H1 (cell line): ENCODE results near the gene TEX35. TPM values are rescaled to one million over a fixed set of nuclear protein-coding genes. Genes with fewer than 3 reads are reported as not detected.

Experiments used
- CTCF ChIA-PET: fragments of 300-600 bp; sonication (Branson Sonifier 250); formaldehyde crosslinking; loops from one replicate; lab custom pipeline; 2021; ENCODE audit not compliant: partially characterized antibody; lab: Charles Lee
- POLR2A ChIA-PET: fragments of 300-600 bp; sonication (Branson Sonifier 250); formaldehyde crosslinking; loops from one replicate; lab custom pipeline; 2021; ENCODE audit warnings: inconsistent platforms; ENCODE audit not compliant: partially characterized antibody; lab: Charles Lee
- DNase-seq, 2 experiments: peaks; one replicate each; pipeline versions ENCODE4 v3.0.0 to v3.0.0-alpha.2; 2010 to 2022; ENCODE audit warnings: low spot score in 2 of 2, low read depth in 1 of 2, mixed read lengths in 1 of 2
- FAIRE-seq: peaks from 2 replicates; lab custom pipeline; 2011; peaks lifted over from hg19 to GRCh38; lab: Jason Lieb, UNC
- H2AFZ ChIP-seq: 2 replicates; pipeline ENCODE4 v1.8.1; 2012; ENCODE audit warnings: low read length, inconsistent platforms
- H2AK5ac ChIP-seq: 2 replicates; pipeline ENCODE4 v1.6.1; 2013; ENCODE audit warnings: low read depth, low read length
- H2BK120ac ChIP-seq: replicated peaks from 2 replicates; pipeline ENCODE3; 2013; ENCODE audit warnings: low read depth, low read length, inconsistent platforms
- H2BK12ac ChIP-seq: 2 replicates; pipeline ENCODE4 v1.6.1; 2013; ENCODE audit warnings: low read depth, low read length
- H2BK15ac ChIP-seq: 2 replicates; pipeline ENCODE4 v1.6.1; 2013; ENCODE audit warnings: low read length
- H2BK20ac ChIP-seq: 2 replicates; pipeline ENCODE4 v1.6.1; 2013; ENCODE audit warnings: low read length
- H2BK5ac ChIP-seq: 2 replicates; pipeline ENCODE4 v1.6.1; 2013; ENCODE audit warnings: low read depth, low read length
- H3K14ac ChIP-seq: 2 replicates; pipeline ENCODE4 v1.6.1; 2013; ENCODE audit warnings: inconsistent platforms; ENCODE audit not compliant: insufficient read length
- H3K18ac ChIP-seq: 2 replicates; pipeline ENCODE4 v1.6.1; 2013; ENCODE audit warnings: low read length; ENCODE audit errors: extremely low read depth
- H3K23ac ChIP-seq: 2 replicates; pipeline ENCODE4 v1.6.1; 2013; ENCODE audit warnings: inconsistent platforms; ENCODE audit not compliant: insufficient read length
- H3K23me2 ChIP-seq: 2 replicates; pipeline ENCODE4 v1.6.1; 2013; ENCODE audit warnings: low read depth, low read length
- H3K27ac ChIP-seq: 2 replicates; pipeline ENCODE4 v1.6.1; 2011; ENCODE audit warnings: low read depth, low read length, inconsistent platforms
- H3K27me3 ChIP-seq, 4 experiments: replicated peaks in 1 of 4; 1 replicate in 1 of 4; 2 replicates in 3 of 4; pipeline versions ENCODE4 v1.6.1 to v1.8.1; 2011 to 2013; ENCODE audit warnings: low read length in 3 of 4, mild to moderate bottlenecking in 3 of 4, inconsistent platforms in 2 of 4, mixed read lengths in 2 of 4, moderate library complexity in 1 of 4; ENCODE audit not compliant: control insufficient read depth in 3 of 4, insufficient read depth in 3 of 4; ENCODE audit errors: extremely low read depth in 1 of 4
- H3K36me3 ChIP-seq, 4 experiments: 2 replicates each; pipeline versions ENCODE4 v1.6.1 to v1.8.1; 2011 to 2013; ENCODE audit warnings: mild to moderate bottlenecking in 4 of 4, low read length in 3 of 4, moderate library complexity in 2 of 4, control low read depth in 1 of 4, inconsistent platforms in 1 of 4; ENCODE audit not compliant: insufficient read depth in 4 of 4, control insufficient read depth in 2 of 4
- H3K4ac ChIP-seq: replicated peaks from 2 replicates; pipeline ENCODE3; 2013; ENCODE audit warnings: low read length, low read depth, mixed read lengths, inconsistent platforms; ENCODE audit not compliant: insufficient read length
- H3K4me1 ChIP-seq, 4 experiments: replicated peaks in 1 of 4; 1 replicate in 1 of 4; 2 replicates in 3 of 4; pipeline versions ENCODE4 v1.6.1 to v1.8.1; 2011 to 2013; ENCODE audit warnings: low read length in 3 of 4, inconsistent platforms in 2 of 4, mixed read lengths in 1 of 4; ENCODE audit not compliant: insufficient read depth in 4 of 4, control insufficient read depth in 3 of 4
- H3K4me2 ChIP-seq, 2 experiments: 2 replicates each; pipeline versions ENCODE4 v1.6.1 to v1.8.1; 2011 to 2013; ENCODE audit warnings: low read depth in 2 of 2, low read length in 2 of 2, control low read depth in 1 of 2, inconsistent platforms in 1 of 2, mild to moderate bottlenecking in 1 of 2; ENCODE audit not compliant: insufficient read depth in 1 of 2
- H3K4me3 ChIP-seq, 4 experiments: fragments of 200-600, 300-600 bp in 1 of 4; sonication (generic), shearing (Covaris generic), sonication (Bioruptor Twin) in 1 of 4; 2 replicates each; pipeline versions ENCODE4 v1.5.1 to v1.8.1; 2011 to 2016; ENCODE audit warnings: low read length in 4 of 4, low read depth in 3 of 4, control low read depth in 2 of 4, inconsistent platforms in 2 of 4, mild to moderate bottlenecking in 2 of 4, mixed read lengths in 1 of 4, moderate library complexity in 1 of 4; ENCODE audit not compliant: insufficient read depth in 2 of 4; ENCODE audit errors: extremely low read depth in 1 of 4
- H3K56ac ChIP-seq: replicated peaks from 2 replicates; pipeline ENCODE3; 2013; ENCODE audit warnings: low read depth, mild to moderate bottlenecking, mixed read lengths, low read length, inconsistent platforms; ENCODE audit not compliant: insufficient read length
- H3K79me1 ChIP-seq: 2 replicates; pipeline ENCODE4 v1.6.1; 2013; ENCODE audit warnings: low read depth, low read length, control low read depth
- H3K79me2 ChIP-seq, 2 experiments: 2 replicates each; pipeline versions ENCODE4 v1.6.1 to v1.8.1; 2012 to 2013; ENCODE audit warnings: low read length in 2 of 2, mild to moderate bottlenecking in 2 of 2, inconsistent platforms in 1 of 2; ENCODE audit not compliant: insufficient read depth in 2 of 2, control insufficient read depth in 1 of 2
- H3K9ac ChIP-seq, 4 experiments: replicated peaks in 1 of 4; 1 replicate in 1 of 4; 2 replicates in 3 of 4; pipeline versions ENCODE4 v1.6.1 to v1.8.1; 2011 to 2013; ENCODE audit warnings: low read depth in 3 of 4, low read length in 3 of 4, control low read depth in 2 of 4, mild to moderate bottlenecking in 2 of 4, moderate library complexity in 2 of 4, inconsistent platforms in 1 of 4; ENCODE audit errors: extremely low read depth in 1 of 4
- H3K9me3 ChIP-seq, 2 experiments: 2 replicates each; pipeline versions ENCODE4 v1.6.1 to v1.8.1; 2012 to 2013; ENCODE audit warnings: mild to moderate bottlenecking in 2 of 2, moderate library complexity in 2 of 2, control low read depth in 1 of 2, inconsistent platforms in 1 of 2, low read depth in 1 of 2, low read length in 1 of 2, mixed read lengths in 1 of 2; ENCODE audit not compliant: insufficient read depth in 2 of 2
- H4K20me1 ChIP-seq, 2 experiments: replicated peaks in 1 of 2; 2 replicates each; pipeline versions ENCODE3 to v1.8.1; 2011 to 2013; ENCODE audit warnings: inconsistent platforms in 2 of 2, low read length in 2 of 2, mild to moderate bottlenecking in 1 of 2; ENCODE audit not compliant: insufficient read depth in 2 of 2, control insufficient read depth in 1 of 2
- H4K5ac ChIP-seq: 2 replicates; pipeline ENCODE4 v1.6.1; 2013; ENCODE audit warnings: low read length, low read depth, mixed read lengths, inconsistent platforms; ENCODE audit not compliant: insufficient read length
- H4K8ac ChIP-seq: 2 replicates; pipeline ENCODE4 v1.8.0; 2013; ENCODE audit warnings: mild to moderate bottlenecking, moderate library complexity, low read length, inconsistent platforms; ENCODE audit not compliant: insufficient read depth; ENCODE audit errors: extremely low read depth
- H4K91ac ChIP-seq: replicated peaks from 2 replicates; pipeline ENCODE3; 2013; ENCODE audit warnings: low read length, mixed read lengths, inconsistent platforms; ENCODE audit not compliant: insufficient read length
- BACH1 ChIP-seq: IDR thresholded peaks from 2 replicates; pipeline ENCODE4 v1.6.1; 2012; ENCODE audit warnings: low read length, improper control_type of control experiment
- BCL11A ChIP-seq, 2 experiments: IDR thresholded peaks; one replicate each; pipeline ENCODE4 v1.6.1; 2011; ENCODE audit warnings: low read depth in 2 of 2, low read length in 2 of 2, mild to moderate bottlenecking in 2 of 2
- BRCA1 ChIP-seq: IDR thresholded peaks from 2 replicates; pipeline ENCODE4 v1.6.1; 2012; ENCODE audit warnings: low read depth, low read length, improper control_type of control experiment
- EP300 ChIP-seq, 2 experiments: IDR thresholded peaks; 1 replicate in 1 of 2; 2 replicates in 1 of 2; pipeline ENCODE4 v1.6.1; 2011 to 2012; ENCODE audit warnings: low read depth in 2 of 2, low read length in 2 of 2, mild to moderate bottlenecking in 2 of 2, borderline replicate concordance in 1 of 2, inconsistent platforms in 1 of 2, moderate library complexity in 1 of 2
- EZH2 ChIP-seq: fragments of 200-600 bp; sonication (generic); IDR thresholded peaks from 2 replicates; pipeline ENCODE4 v1.7.1; 2012; ENCODE audit warnings: low read depth, mild to moderate bottlenecking, moderate library complexity, low read length, inconsistent platforms; ENCODE audit not compliant: severe bottlenecking
- FOSL1 ChIP-seq: IDR thresholded peaks from 2 replicates; pipeline ENCODE4 v1.6.1; 2011; ENCODE audit warnings: mild to moderate bottlenecking, low read depth, low read length, moderate library complexity; ENCODE audit not compliant: insufficient read depth
- GTF2F1 ChIP-seq: IDR thresholded peaks from 2 replicates; pipeline ENCODE4 v1.6.1; 2012; ENCODE audit warnings: low read depth, low read length, improper control_type of control experiment, borderline replicate concordance
- HDAC6 ChIP-seq: IDR thresholded peaks from one replicate; pipeline ENCODE4 v1.7.1; 2012; ENCODE audit warnings: low read depth, mild to moderate bottlenecking, inconsistent platforms, low read length, moderate library complexity
- KDM4A ChIP-seq: IDR thresholded peaks from one replicate; pipeline ENCODE4 v1.7.1; 2012; ENCODE audit warnings: low read depth, mild to moderate bottlenecking, moderate library complexity, low read length, inconsistent platforms; ENCODE audit not compliant: severe bottlenecking
- POLR2A ChIP-seq, 2 experiments: IDR thresholded peaks; 1 replicate in 1 of 2; 2 replicates in 1 of 2; pipeline ENCODE4 v1.6.1; 2011; ENCODE audit warnings: low read depth in 2 of 2, low read length in 2 of 2, mild to moderate bottlenecking in 2 of 2; ENCODE audit errors: control extremely low read depth in 1 of 2
- RXRA ChIP-seq: IDR thresholded peaks from 2 replicates; pipeline ENCODE4 v1.6.1; 2011; ENCODE audit warnings: low read depth, mild to moderate bottlenecking, low read length, moderate library complexity; ENCODE audit not compliant: insufficient read depth
- TAF1 ChIP-seq: IDR thresholded peaks from 2 replicates; pipeline ENCODE4 v1.6.1; 2011; ENCODE audit warnings: mild to moderate bottlenecking, low read depth, low read length
- WGBS, 2 experiments: shearing (Covaris generic) in 1 of 2; methylation state at CpG; one replicate each; pipeline versions ENCODE4 v1.1.6 to v1.1.7; 2013 to 2015; ENCODE audit warnings: low lambda C conversion rate in 2 of 2, mixed read lengths in 2 of 2, inconsistent platforms in 1 of 2, low coverage in 1 of 2, missing lambda C conversion rate in 1 of 2; ENCODE audit not compliant: insufficient replicate concordance in 2 of 2, insufficient coverage in 1 of 2, insufficient read length in 1 of 2; ENCODE audit errors: extremely low coverage in 1 of 2, missing lambda C conversion rate in 1 of 2; 5-methylcytosine and 5-hydroxymethylcytosine counted together
- polyA plus RNA-seq, 7 experiments: library from polyadenylated mRNA; depleted of rRNA in 3 of 7; stranded (reverse) in 5 of 7; unstranded in 2 of 7; fragments of >200 nt in 5 of 7; fragments of 200-250 nt in 2 of 7; gene quantifications; 1 replicate in 5 of 7; 2 replicates in 1 of 7; 4 replicates in 1 of 7; pipeline versions ENCODE4 v1.2.1 to v1.2.3, GENCODE V29; 2011 to 2013; ENCODE audit warnings: missing spikeins in 2 of 7, mixed read lengths in 2 of 7
- total RNA-seq: library from RNA; stranded (reverse); fragmentation: NEBNext Ultra II Directional; extraction: Animal tissue kit (Norgen Biotek cat#: 25700); gene quantifications from 2 replicates; pipeline ENCODE4 v1.2.1, GENCODE V29; 2021

Gene TEX35
- total and polyA plus RNA-seq, 2 of the 8 experiments (the other 6 are each of a cell fraction or from before 2014, with no cell fraction given), result 0.03 TPM; not detected in 1

DNA sequence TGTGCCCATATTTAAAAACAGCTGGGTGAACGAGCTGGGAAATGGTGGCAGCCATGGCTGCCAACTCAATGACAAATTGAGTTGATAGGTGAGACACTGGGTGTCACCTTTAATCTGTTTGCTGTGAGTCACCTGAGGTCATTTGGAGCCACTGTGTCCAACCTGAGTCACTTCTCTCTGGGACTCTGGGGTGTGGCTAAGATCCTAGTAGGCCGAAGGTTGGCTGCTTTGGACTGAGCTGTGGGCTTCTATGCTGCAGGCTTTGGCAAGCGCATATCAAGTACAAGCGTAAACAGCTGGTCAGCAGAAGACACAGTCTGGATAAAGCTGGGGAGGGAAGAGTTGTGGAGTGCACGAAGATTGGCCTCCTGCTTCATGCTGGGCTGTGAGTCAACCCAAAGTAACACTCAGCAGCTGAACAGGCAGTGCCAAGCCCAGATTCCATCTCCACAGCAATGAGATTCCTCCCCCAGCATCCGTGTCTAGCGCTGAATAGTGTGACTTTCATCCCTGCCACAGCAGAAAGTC lies 24.0 kb downstream of the TEX35 start:
- H4K5ac ChIP-seq, result no peak overlapping the region
- ChIA-PET POLR2A (no interaction called here), CTCF (interaction anchor here (0.5 to 9.1 kb wide), 12 partner anchors 7 to 465 kb away, joined by 3 to 92 read pairs (median 4); no protein-coding TSS in a partner anchor)
- no peak overlapping the region for H2BK20ac ChIP-seq
- no peak overlapping the region for H3K23ac ChIP-seq
- no peaks in the 10 kb centered on the region; a peak in 1 of 7 replicates for H3K27me3 ChIP-seq
- H2BK120ac ChIP-seq, result no peak overlapping the region
- no peak overlapping the region for H4K91ac ChIP-seq
- H3K9ac ChIP-seq, result no peak overlapping the region
- 0 out of 2 replicates have a peak overlapping the region, but pooled peaks have one; percentile 31 for H2AFZ ChIP-seq
- H3K9me3 ChIP-seq, result no peaks in the 10 kb centered on the region
- no peak overlapping the region for H2BK5ac ChIP-seq
- no peak overlapping the region for H3K4ac ChIP-seq
- H3K4me2 ChIP-seq, result no peak overlapping the region
- no peaks in the 10 kb centered on the region for H3K79me1 ChIP-seq
- H3K14ac ChIP-seq, result no peak overlapping the region
- WGBS, 2 experiments, result 88% methylated on average over 7 of the region's 7 CpGs; no CpG with 5 or more reads in 1 of the 2 experiments
- H3K36me3 ChIP-seq, result no peaks in the 10 kb centered on the region
- H2AK5ac ChIP-seq, result no peak overlapping the region
- no peak for DNase-seq
- H3K4me1 ChIP-seq, result peaks cover 0 to 5% (median 2%) of the 10 kb centered on the region in 4 experiments; a peak in 1 of 7 replicates
- FAIRE-seq, result no peak
- H3K79me2 ChIP-seq, result no peaks in the 10 kb centered on the region
- no peak overlapping the region for H3K4me3 ChIP-seq
- H3K23me2 ChIP-seq, result peaks cover 3% of the 10 kb centered on the region; the same call in 1 of the 2 replicates
- no peak overlapping the region for H2BK12ac ChIP-seq
- no peaks in the 10 kb centered on the region for H4K20me1 ChIP-seq
- no peak overlapping the region for H4K8ac ChIP-seq
- no peak overlapping the region for H3K18ac ChIP-seq
- H3K27ac ChIP-seq, result no peak overlapping the region
- no peak overlapping the region for H2BK15ac ChIP-seq
- no peak overlapping the region for H3K56ac ChIP-seq
- no peak for TF ChIP-seq EP300 (IDR thresholded peaks at IDR 0.05; ENCODE audit: borderline replicate concordance in 1 of 2, low read depth in 2 of 2, low read length in 2 of 2)
- TF ChIP-seq HDAC6, result no peak
- no peak for TF ChIP-seq KDM4A
- TF ChIP-seq FOSL1, result no peak
- no peak for TF ChIP-seq RXRA
- no peak for TF ChIP-seq BCL11A (IDR thresholded peaks at IDR 0.05; ENCODE audit: low read depth in 2 of 2, low read length in 2 of 2)
- no peak for TF ChIP-seq POLR2A (IDR thresholded peaks at IDR 0.05; ENCODE audit: control extremely low read depth in 1 of 2, low read depth in 2 of 2, low read length in 2 of 2)
- TF ChIP-seq BRCA1, result no peak
- TF ChIP-seq BACH1, result no peak
- no peak for TF ChIP-seq EZH2
- no peak for TF ChIP-seq TAF1
- no peak for TF ChIP-seq GTF2F1
